ENCODE measurements around the gene GALNT4. TPM values are rescaled to one million over a fixed set of nuclear protein-coding genes. Genes with fewer than 3 reads are reported as not detected.

GALNT4 gene
- total and polyA plus RNA-seq, 11 donors: 1.4 to 5.4 (median 2.3) TPM

DNA sequence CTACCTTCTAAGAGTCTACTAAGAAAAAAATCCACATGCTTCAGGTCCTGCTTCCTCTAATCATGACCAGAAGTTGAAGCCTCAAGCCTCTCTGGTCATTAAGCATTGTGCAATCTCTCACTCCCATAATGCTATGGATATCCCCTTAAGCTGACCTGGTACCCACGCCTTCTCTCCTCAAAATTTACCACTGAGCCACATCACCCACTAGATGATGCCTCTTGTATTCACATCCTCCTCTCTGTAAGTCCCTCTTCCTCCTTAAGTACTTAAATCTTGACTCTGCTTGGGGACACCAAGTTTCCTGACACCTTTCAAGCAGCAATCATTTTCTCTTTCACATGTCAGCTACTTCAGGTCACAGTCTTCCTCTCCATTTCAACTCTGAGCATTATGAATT is 9.8 kb downstream of the GALNT4 start:
- Histone ChIP-seq H3K9me3 (no peaks in the 10 kb centered on the region), H3K4me1 (peaks cover 0 to 16% (median 0%) of the 10 kb centered on the region in 12 donors), H3K36me3 (no peaks in the 10 kb centered on the region), H3K4me3 (no peak overlapping the region), H3K27me3 (no peaks in the 10 kb centered on the region), H3K27ac (no peak overlapping the region)
- intact Hi-C loops (cut with DNase I): no loop called here
- TF ChIP-seq, protein P1, sequence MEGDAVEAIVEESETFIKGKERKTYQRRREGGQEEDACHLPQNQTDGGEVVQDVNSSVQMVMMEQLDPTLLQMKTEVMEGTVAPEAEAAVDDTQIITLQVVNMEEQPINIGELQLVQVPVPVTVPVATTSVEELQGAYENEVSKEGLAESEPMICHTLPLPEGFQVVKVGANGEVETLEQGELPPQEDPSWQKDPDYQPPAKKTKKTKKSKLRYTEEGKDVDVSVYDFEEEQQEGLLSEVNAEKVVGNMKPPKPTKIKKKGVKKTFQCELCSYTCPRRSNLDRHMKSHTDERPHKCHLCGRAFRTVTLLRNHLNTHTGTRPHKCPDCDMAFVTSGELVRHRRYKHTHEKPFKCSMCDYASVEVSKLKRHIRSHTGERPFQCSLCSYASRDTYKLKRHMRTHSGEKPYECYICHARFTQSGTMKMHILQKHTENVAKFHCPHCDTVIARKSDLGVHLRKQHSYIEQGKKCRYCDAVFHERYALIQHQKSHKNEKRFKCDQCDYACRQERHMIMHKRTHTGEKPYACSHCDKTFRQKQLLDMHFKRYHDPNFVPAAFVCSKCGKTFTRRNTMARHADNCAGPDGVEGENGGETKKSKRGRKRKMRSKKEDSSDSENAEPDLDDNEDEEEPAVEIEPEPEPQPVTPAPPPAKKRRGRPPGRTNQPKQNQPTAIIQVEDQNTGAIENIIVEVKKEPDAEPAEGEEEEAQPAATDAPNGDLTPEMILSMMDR (IDR thresholded peaks at IDR 0.05): no peak
- no peak for TF ChIP-seq POLR2A (IDR thresholded peaks at IDR 0.05)
- DNase-seq (no peak), ATAC-seq (no peak)
- WGBS, 4 donors: 89 to 100% (median 94%) methylated on average over 1 of the region's 1 CpG

DNA sequence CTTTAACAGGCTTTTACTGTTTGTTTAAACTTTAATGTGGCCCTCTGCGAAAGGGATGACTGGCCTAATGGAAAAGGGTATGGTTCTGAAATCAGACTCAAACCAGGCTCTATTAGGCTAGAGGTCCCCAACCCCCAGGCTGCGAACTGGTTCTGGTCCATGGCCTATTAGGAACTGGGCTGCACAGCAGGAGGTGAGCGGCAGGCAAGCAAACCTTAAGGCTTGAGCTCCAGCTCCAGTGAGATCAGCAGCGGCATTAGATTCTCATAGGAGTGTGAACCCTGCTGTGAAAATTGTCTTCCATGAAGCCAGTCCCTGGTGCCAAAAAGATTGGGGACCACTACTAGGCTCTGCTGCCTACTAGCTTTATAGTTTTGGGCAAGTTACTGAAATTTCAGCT is 11.1 kb downstream of the GALNT4 start:
- intact Hi-C loops (cut with DNase I): no loop called here
- no peak for ATAC-seq
- H3K4me1 ChIP-seq: peaks cover 0 to 16% (median 0%) of the 10 kb centered on the region in 12 donors

DNA sequence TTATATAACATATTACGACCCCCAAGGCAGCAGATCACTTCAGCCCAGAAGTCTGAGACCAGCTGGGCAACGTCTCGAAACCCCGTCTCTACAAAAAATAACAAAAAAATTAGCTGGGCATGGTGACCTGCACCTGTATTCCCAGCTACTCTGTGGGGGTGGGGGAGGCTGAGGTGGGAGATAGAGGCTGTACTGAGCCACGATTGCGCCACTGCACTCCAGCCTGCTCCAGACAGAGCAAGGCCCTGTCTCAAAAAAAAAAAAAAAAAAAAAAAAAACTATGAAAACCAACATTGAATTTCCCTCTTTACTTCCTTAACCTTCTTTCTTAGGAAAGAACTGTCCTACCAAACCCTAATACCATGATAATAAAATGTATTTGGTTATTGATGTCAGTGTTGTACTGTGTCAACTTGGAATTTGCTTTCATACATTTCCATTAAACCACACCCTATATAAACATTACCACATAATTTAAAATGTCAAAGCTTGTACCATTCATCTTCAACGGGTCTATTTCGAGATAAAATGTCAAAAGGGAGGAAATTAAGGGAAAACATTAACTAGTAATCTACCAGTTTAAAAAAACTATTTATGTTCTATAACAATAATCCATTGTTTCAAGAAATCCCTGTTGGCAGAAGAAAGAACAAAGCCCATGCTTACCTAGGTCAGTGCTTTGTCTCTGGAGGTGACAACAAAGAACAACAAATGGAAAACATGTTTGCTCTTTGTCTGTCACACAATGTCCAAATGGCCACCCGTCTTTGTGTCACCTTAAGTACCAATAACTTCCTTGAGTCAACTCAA is 17.4 kb downstream of the GALNT4 start:
- H3K27ac ChIP-seq: peak overlapping the region in 3 of 12 donors; percentile 39 to 64 (median 55)
- no peaks in the 10 kb centered on the region for H3K9me3 ChIP-seq
- DNase-seq (no peak), ATAC-seq (peak in 1 of 4 donors; percentile 43)
- peaks cover 0 to 10% (median 0%) of the 10 kb centered on the region in 12 donors for H3K4me1 ChIP-seq
- H3K4me3 ChIP-seq: no peak overlapping the region
- WGBS, 4 donors: 79 to 82% (median 79%) methylated on average over 9 of the region's 9 CpGs
- H3K27me3 ChIP-seq: no peaks in the 10 kb centered on the region
- TF ChIP-seq POLR2A (IDR thresholded peaks at IDR 0.05): no peak
- TF ChIP-seq, protein P1 (IDR thresholded peaks at IDR 0.05): no peak
- H3K36me3 ChIP-seq: no peaks in the 10 kb centered on the region
- intact Hi-C loops (cut with DNase I): no loop called here

More for the DNA sequence above, 11.1 kb downstream of the GALNT4 start:
- H3K9me3 ChIP-seq: no peaks in the 10 kb centered on the region
- no peak overlapping the region for H3K4me3 ChIP-seq
- no peak overlapping the region for H3K27ac ChIP-seq
- WGBS, 4 donors: 91 to 96% (median 95%) methylated on average over 4 of the region's 4 CpGs
- H3K27me3 ChIP-seq: no peaks in the 10 kb centered on the region
- no peaks in the 10 kb centered on the region for H3K36me3 ChIP-seq
- TF ChIP-seq POLR2A (IDR thresholded peaks at IDR 0.05): no peak
- TF ChIP-seq, protein P1 (IDR thresholded peaks at IDR 0.05): no peak
- DNase-seq: no peak

DNA sequence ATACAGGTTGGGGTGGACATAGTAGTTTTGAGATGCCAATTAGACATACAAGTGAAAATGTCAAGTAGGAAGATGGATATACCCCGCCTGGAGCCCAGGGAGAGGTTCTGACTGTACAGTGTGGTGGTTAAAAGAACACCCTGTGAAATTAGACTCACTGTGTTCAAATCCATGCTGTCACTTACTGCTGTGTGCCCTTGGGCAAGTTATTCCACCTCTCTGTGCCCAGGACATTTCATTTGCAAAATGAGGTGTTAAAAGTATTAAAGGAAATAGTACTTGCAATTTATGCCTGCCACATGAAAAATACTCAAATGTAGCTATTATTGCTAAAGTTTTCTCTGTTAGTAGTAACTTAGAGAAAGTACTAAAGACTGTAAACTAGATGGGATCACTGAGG is 18.5 kb downstream of the GALNT4 start:
- H3K4me1 ChIP-seq: peaks cover 0 to 10% (median 0%) of the 10 kb centered on the region in 12 donors
- TF ChIP-seq, protein P1 (IDR thresholded peaks at IDR 0.05): no peak
- no peak for TF ChIP-seq POLR2A (IDR thresholded peaks at IDR 0.05)
- no peaks in the 10 kb centered on the region for H3K9me3 ChIP-seq
- no peak overlapping the region for H3K4me3 ChIP-seq
- no peak for DNase-seq
- no peaks in the 10 kb centered on the region for H3K36me3 ChIP-seq
- H3K27me3 ChIP-seq: no peaks in the 10 kb centered on the region
- 0 to 100% (median 63%) methylated on average over 1 of the region's 1 CpG for WGBS, 4 donors
- peak overlapping the region in 2 of 12 donors; percentile 48 to 64 for H3K27ac ChIP-seq
- intact Hi-C loops (cut with DNase I): no loop called here
- ATAC-seq: no peak

Measured in heart left ventricle (tissue), 16 donors.